Activated T-helper 17 cell treated with anti-CD3 and anti-CD28 coated beads, Interleukin-2, amount 50 U/mL, for 72 hours (primary cell): ENCODE data around the gene PRRX1. TPM values are rescaled to one million over a fixed set of nuclear protein-coding genes. Genes with fewer than 3 reads are reported as not detected.

Experiments used
- ATAC-seq: fragments of 150-1000 bp; cut with Tn5 transposase; replicated peaks from 2 replicates; pipeline ENCODE4 v1.10.0; 2021; ENCODE audit warnings: mild to moderate bottlenecking, moderate library complexity
- H3K27ac Mint-ChIP-seq: one replicate; pipeline ENCODE4 v1.8.0; 2022; ENCODE audit warnings: mixed read lengths
- H3K27me3 Mint-ChIP-seq: one replicate; pipeline ENCODE4 v1.8.0; 2022; ENCODE audit warnings: mixed read lengths
- H3K36me3 Mint-ChIP-seq: one replicate; pipeline ENCODE4 v1.8.0; 2022; ENCODE audit warnings: low read depth, mild to moderate bottlenecking, mixed read lengths
- H3K4me1 Mint-ChIP-seq: one replicate; pipeline ENCODE4 v1.8.0; 2022; ENCODE audit warnings: mixed read lengths
- H3K4me3 Mint-ChIP-seq: one replicate; pipeline ENCODE4 v1.8.0; 2022; ENCODE audit warnings: mild to moderate bottlenecking, mixed read lengths
- H3K9me3 Mint-ChIP-seq: one replicate; pipeline ENCODE4 v1.8.0; 2022; ENCODE audit warnings: mixed read lengths
- total RNA-seq, 2 donors: library from RNA; stranded (reverse); gene quantifications; one replicate each; pipeline ENCODE4 v1.2.3, GENCODE V29; 2022

PRRX1 gene
- not detected for total RNA-seq

GRCh38 chr1:170664093-170664827 is at the start of gene PRRX1:
Gene PRRX1 (plus strand): TSS chr1:170664131. CDS start chr1:170664219, 88 bp downstream.
- Mint-ChIP-seq H3K4me3 (peak within 1 kb of the TSS; percentile 26), H3K27ac (no peak within 1 kb of the TSS)

GRCh38 chr1:170617591-170618330 is 46.2 kb upstream of the PRRX1 start:
- ATAC-seq = no peak
- no peak overlapping the region for H3K27ac Mint-ChIP-seq
- H3K36me3 Mint-ChIP-seq = no peaks in the 10 kb centered on the region
- H3K27me3 Mint-ChIP-seq = peaks cover 35% of the 10 kb centered on the region
- no peaks in the 10 kb centered on the region for H3K4me1 Mint-ChIP-seq
- no peak overlapping the region for H3K4me3 Mint-ChIP-seq
- H3K9me3 Mint-ChIP-seq = peaks cover 3% of the 10 kb centered on the region

More at GRCh38 chr1:170664093-170664827, at the start of gene PRRX1:
- H3K9me3 Mint-ChIP-seq = no peaks in the 10 kb centered on the region
- H3K36me3 Mint-ChIP-seq = no peaks in the 10 kb centered on the region
- peaks cover 4% of the 10 kb centered on the region for H3K4me1 Mint-ChIP-seq
- peaks cover 66% of the 10 kb centered on the region for H3K27me3 Mint-ChIP-seq
- no peak for ATAC-seq

GRCh38 chr1:170618421-170618820 is 45.5 kb upstream of the PRRX1 start:
- no peak overlapping the region for H3K27ac Mint-ChIP-seq
- H3K9me3 Mint-ChIP-seq = no peaks in the 10 kb centered on the region
- peak; percentile 52 for ATAC-seq
- no peaks in the 10 kb centered on the region for H3K4me1 Mint-ChIP-seq
- H3K4me3 Mint-ChIP-seq = no peak overlapping the region
- H3K27me3 Mint-ChIP-seq = peaks cover 30% of the 10 kb centered on the region
- no peaks in the 10 kb centered on the region for H3K36me3 Mint-ChIP-seq

GRCh38 chr1:170619241-170620028 is 44.5 kb upstream of the PRRX1 start:
- H3K36me3 Mint-ChIP-seq = no peaks in the 10 kb centered on the region
- ATAC-seq = no peak

GRCh38 chr1:170620164-170620563 is 43.8 kb upstream of the PRRX1 start:
- H3K4me3 Mint-ChIP-seq = no peak overlapping the region
- no peaks in the 10 kb centered on the region for H3K9me3 Mint-ChIP-seq
- H3K4me1 Mint-ChIP-seq = no peaks in the 10 kb centered on the region
- no peak overlapping the region for H3K27ac Mint-ChIP-seq
- H3K27me3 Mint-ChIP-seq = peaks cover 32% of the 10 kb centered on the region
- H3K36me3 Mint-ChIP-seq = no peaks in the 10 kb centered on the region
- ATAC-seq = no peak

More at GRCh38 chr1:170619241-170620028, 44.5 kb upstream of the PRRX1 start:
- Mint-ChIP-seq H3K4me3 (no peak overlapping the region), H3K27me3 (peaks cover 30% of the 10 kb centered on the region), H3K4me1 (no peaks in the 10 kb centered on the region), H3K9me3 (no peaks in the 10 kb centered on the region), H3K27ac (no peak overlapping the region)

GRCh38 chr1:170623171-170623570 is 40.8 kb upstream of the PRRX1 start:
- H3K4me3 Mint-ChIP-seq = no peak overlapping the region
- no peaks in the 10 kb centered on the region for H3K4me1 Mint-ChIP-seq
- H3K27me3 Mint-ChIP-seq = peaks cover 25% of the 10 kb centered on the region
- H3K9me3 Mint-ChIP-seq = no peaks in the 10 kb centered on the region
- no peak overlapping the region for H3K27ac Mint-ChIP-seq
- ATAC-seq = peak; percentile 56
- H3K36me3 Mint-ChIP-seq = no peaks in the 10 kb centered on the region

- H3K4me1 Mint-ChIP-seq = no peaks in the 10 kb centered on the region
- H3K4me3 Mint-ChIP-seq = no peak overlapping the region
- peaks cover 33% of the 10 kb centered on the region for H3K27me3 Mint-ChIP-seq
- no peak overlapping the region for H3K27ac Mint-ChIP-seq
- ATAC-seq = no peak
- H3K9me3 Mint-ChIP-seq = no peaks in the 10 kb centered on the region
- H3K36me3 Mint-ChIP-seq = no peaks in the 10 kb centered on the region
Observed at GRCh38 chr1:170624146-170624545, 39.8 kb upstream of the PRRX1 start.

- Mint-ChIP-seq H3K27ac (no peak overlapping the region), H3K36me3 (no peaks in the 10 kb centered on the region), H3K9me3 (no peaks in the 10 kb centered on the region), H3K4me3 (no peak overlapping the region), H3K4me1 (no peaks in the 10 kb centered on the region), H3K27me3 (peaks cover 32% of the 10 kb centered on the region)
- no peak for ATAC-seq
Observed at GRCh38 chr1:170630977-170631376, 33.0 kb upstream of the PRRX1 start.

GRCh38 chr1:170634293-170634692 is 29.6 kb upstream of the PRRX1 start:
- H3K4me3 Mint-ChIP-seq = no peak overlapping the region
- no peak overlapping the region for H3K27ac Mint-ChIP-seq

GRCh38 chr1:170634824-170635410 is 29.0 kb upstream of the PRRX1 start:
- Mint-ChIP-seq H3K4me1 (no peaks in the 10 kb centered on the region), H3K36me3 (no peaks in the 10 kb centered on the region), H3K4me3 (no peak overlapping the region)

More at GRCh38 chr1:170634293-170634692, 29.6 kb upstream of the PRRX1 start:
- ATAC-seq = no peak
- no peaks in the 10 kb centered on the region for H3K36me3 Mint-ChIP-seq
- peaks cover 3% of the 10 kb centered on the region for H3K9me3 Mint-ChIP-seq
- peaks cover 19% of the 10 kb centered on the region for H3K27me3 Mint-ChIP-seq
- no peaks in the 10 kb centered on the region for H3K4me1 Mint-ChIP-seq

GRCh38 chr1:170640581-170640980 is 23.4 kb upstream of the PRRX1 start:
- no peak for ATAC-seq
- peaks cover 7% of the 10 kb centered on the region for H3K4me1 Mint-ChIP-seq
- peaks cover 3% of the 10 kb centered on the region for H3K9me3 Mint-ChIP-seq
- no peak overlapping the region for H3K4me3 Mint-ChIP-seq
- no peaks in the 10 kb centered on the region for H3K36me3 Mint-ChIP-seq
- H3K27ac Mint-ChIP-seq = no peak overlapping the region
- H3K27me3 Mint-ChIP-seq = peaks cover 4% of the 10 kb centered on the region

More at GRCh38 chr1:170634824-170635410, 29.0 kb upstream of the PRRX1 start:
- Mint-ChIP-seq H3K27ac (no peak overlapping the region), H3K27me3 (peaks cover 14% of the 10 kb centered on the region), H3K9me3 (peaks cover 3% of the 10 kb centered on the region)
- ATAC-seq = no peak

- Mint-ChIP-seq H3K9me3 (no peaks in the 10 kb centered on the region), H3K4me1 (peaks cover 4% of the 10 kb centered on the region), H3K36me3 (no peaks in the 10 kb centered on the region), H3K27me3 (peaks cover 67% of the 10 kb centered on the region), H3K27ac (no peak overlapping the region), H3K4me3 (no peak overlapping the region)
- ATAC-seq = no peak
Observed at GRCh38 chr1:170657275-170657853, 6.6 kb upstream of the PRRX1 start.

GRCh38 chr1:170659399-170660035 is 4.4 kb upstream of the PRRX1 start:
- Mint-ChIP-seq H3K27me3 (peaks cover 60% of the 10 kb centered on the region), H3K4me3 (no peak overlapping the region), H3K27ac (no peak overlapping the region), H3K36me3 (no peaks in the 10 kb centered on the region), H3K9me3 (no peaks in the 10 kb centered on the region), H3K4me1 (peaks cover 4% of the 10 kb centered on the region)
- ATAC-seq = no peak
